Skin of body (tissue), 2 donors: ENCODE data around the gene PARP3. TPM values are rescaled to one million over a fixed set of nuclear protein-coding genes. Genes with fewer than 3 reads are reported as not detected.
"Not testable (repeated sequence)": the region's sequence is repeated elsewhere in the genome, so short reads cannot be mapped to it uniquely, and the experiment has no call there.

Experiments
- DNase-seq: peaks from one replicate; lab custom pipeline; 2025; lab: John Stamatoyannopoulos, UW
- total RNA-seq: library from RNA; depleted of rRNA; stranded (reverse); fragments of >200 nt; gene quantifications from one replicate; pipeline ENCODE4 v1.2.3, GENCODE V29; 2014

The PARP3 gene
- 3.7 TPM for total RNA-seq

GRCh38 chr3:51941798-51942602 is at the start of gene PARP3, which contains the start of gene RRP9:
TSS of gene PARP3 (plus strand) at chr3:51942363. CDS start at chr3:51943356, 993 bp downstream.
TSS of gene RRP9 (minus strand) at chr3:51941904. CDS start at chr3:51941867, 37 bp downstream.
- peak; percentile 100 for DNase-seq

GRCh38 chr3:51894391-51894790 is 47.8 kb upstream of the PARP3 start:
- DNase-seq = no peak

- no peak for DNase-seq
Observed at GRCh38 chr3:51894939-51895338, 47.2 kb upstream of the PARP3 start.

- DNase-seq = no peak
Observed at GRCh38 chr3:51896607-51897305, 45.4 kb upstream of the PARP3 start.

GRCh38 chr3:51897391-51897790 is 44.8 kb upstream of the PARP3 start:
- no peak for DNase-seq

DNA sequence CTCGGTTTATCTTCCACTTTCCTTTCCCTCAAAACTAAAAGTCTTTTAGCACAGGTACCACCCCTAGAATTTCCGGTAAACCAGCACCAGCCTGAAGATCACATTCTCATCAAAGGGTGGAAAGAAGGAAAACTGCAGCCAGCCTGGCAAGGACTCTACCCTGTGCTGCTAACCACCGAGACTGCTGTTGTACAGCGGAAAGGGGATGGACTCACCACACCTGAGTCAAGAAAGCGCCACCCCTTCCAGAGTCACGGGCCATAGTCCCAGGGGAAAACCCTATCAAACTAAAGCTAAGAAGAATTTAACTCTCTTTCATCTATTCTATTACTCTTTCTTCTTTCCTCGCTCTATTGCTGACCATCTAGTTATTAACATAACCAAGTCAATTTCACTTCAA is 42.1 kb upstream of the PARP3 start:
- DNase-seq = not testable (repeated sequence)

GRCh38 chr3:51902361-51902760 is 39.8 kb upstream of the PARP3 start:
- DNase-seq = not testable (repeated sequence)

DNA sequence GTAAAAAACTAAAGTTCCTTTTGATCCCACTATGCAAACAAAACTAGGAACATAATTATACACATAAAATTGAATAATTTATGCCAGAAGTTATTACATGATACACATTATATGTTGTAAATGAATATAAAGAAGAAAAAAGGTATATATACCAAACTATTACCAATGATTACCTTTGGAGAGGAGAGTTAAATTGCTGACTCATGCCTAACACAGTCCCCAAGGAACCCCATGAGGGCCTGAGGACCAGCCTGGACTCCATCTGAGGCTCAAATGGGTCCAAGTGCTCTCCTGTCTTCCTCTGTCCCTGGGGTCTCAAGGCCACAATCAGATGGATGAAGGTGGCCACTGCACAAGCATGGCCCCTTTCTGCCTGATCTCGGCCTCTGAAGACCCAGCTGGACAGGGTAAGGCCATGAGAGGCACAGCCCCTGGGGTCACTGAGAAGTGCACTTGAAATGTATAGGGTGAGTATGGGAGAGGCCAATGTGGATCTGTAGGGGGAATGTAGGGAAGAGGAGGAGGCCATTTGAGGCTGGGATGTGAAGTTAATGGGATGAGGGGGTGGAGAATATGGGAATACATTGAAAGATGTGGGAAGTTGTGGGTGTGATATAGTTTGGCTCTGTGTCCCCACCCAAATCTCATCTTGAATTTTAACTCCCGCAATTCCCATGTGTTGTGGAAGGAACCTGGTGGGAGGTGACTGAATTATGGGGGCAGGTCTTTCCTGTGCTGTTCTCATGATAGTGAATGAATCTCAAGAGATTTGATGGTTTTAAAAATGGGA is 37.9 kb upstream of the PARP3 start:
- DNase-seq = no peak

DNA sequence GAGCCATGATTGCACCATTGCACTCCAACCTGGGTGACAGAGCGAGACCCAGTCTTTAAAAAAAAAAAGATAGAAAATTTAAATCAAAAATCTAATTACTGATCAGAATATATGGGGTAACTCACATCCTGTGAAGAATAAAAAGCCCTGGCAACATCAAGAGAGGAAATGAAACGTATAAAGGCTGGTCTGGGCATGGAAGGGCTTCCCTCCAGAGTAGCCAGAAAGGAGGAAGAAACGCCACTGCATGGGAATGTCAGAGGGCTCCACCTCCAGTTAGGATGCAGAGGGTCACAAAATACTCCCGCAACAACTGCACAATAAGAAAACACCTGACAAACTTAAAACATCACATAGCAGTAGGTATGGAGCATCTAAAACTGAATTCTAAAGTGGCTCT is 34.1 kb upstream of the PARP3 start:
- DNase-seq = no peak

GRCh38 chr3:51916418-51916817 is 25.7 kb upstream of the PARP3 start:
- no peak for DNase-seq

DNA sequence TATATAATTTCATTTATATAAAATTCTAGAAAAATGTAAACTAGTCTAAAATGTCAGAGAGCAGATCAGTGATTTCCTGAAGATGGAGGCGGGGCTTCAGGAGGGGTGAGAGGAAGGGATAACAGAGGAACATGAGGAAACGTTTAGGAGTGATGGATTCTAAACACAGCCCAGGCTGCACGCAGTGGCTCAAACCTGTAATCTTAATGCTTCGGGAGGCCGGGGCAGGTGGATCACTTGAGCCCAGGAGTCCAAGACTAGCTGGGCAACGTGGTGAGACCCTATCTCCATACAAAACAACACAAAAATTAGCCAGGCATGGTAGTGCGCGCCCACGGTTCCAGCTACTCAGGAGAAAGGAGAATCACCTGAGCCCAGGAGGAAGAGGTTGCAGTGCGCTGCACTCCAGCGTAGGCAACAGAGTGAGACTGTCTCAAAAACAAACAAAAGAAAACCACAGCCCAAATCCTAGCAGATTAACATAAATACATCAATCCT is 21.0 kb upstream of the PARP3 start:
- no peak for DNase-seq

DNA sequence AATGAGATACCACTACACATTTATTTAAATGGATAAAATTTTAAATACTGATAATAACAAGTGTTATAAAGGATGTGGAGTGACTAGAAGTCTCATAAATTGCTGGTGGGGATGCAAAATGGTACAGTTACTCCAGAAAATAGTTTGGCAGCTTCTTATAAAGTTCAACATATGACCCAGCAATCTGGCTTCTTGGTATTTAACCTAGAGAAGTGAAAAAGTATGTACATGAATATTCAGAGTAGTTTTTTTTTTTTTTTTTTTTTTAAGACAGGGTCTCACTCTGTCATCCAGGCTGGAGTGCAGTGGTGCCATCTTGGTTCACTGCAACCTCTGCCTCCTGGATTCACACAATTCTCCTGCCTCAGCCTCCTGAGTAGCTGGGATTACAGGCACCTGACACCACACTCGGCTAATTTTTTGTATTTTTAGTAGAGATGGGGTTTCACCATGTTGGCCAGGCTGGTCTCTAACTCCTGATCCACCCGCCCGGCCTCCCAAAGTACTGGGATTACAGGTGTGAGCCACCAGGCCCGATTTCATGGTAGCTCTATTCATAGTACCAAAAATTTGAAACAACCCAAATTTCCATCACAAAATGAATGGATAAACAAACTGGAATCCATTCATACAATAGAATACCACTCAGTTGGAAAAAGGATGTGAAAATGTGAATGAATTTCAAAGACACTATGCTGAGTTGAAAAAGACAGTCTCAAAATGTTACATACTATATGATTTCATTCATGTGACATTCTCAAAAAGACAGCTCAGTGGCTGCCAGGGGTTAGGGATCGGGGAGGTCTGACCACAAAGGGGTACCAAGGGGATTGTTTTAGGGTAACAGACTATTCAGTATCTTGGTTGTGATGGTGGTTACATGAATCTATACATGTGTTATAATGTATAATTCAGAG is 14.8 kb upstream of the PARP3 start:
- DNase-seq = no peak

- no peak for DNase-seq
Observed at GRCh38 chr3:51928438-51928837, 13.7 kb upstream of the PARP3 start.

DNA sequence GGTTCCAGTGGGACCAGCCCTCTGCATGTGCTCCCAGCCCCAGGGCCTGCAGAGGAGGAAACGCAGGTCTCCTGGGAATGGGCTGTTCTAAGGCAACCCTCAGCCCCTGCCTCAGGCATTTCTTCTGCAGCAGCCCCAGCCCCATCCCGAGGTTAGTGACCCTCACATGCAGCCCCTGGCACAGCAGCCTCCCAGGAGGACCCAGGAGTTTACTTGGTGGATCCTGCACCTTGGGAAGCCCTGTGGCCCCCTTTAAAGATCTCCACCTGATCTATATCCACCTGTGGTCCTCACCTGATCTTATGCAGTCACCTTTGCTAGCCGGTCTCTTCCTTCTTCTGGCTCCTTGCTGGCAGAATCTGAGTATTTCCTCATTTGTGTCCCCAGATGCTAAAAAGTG is 13.2 kb upstream of the PARP3 start:
- not testable (repeated sequence) for DNase-seq

DNA sequence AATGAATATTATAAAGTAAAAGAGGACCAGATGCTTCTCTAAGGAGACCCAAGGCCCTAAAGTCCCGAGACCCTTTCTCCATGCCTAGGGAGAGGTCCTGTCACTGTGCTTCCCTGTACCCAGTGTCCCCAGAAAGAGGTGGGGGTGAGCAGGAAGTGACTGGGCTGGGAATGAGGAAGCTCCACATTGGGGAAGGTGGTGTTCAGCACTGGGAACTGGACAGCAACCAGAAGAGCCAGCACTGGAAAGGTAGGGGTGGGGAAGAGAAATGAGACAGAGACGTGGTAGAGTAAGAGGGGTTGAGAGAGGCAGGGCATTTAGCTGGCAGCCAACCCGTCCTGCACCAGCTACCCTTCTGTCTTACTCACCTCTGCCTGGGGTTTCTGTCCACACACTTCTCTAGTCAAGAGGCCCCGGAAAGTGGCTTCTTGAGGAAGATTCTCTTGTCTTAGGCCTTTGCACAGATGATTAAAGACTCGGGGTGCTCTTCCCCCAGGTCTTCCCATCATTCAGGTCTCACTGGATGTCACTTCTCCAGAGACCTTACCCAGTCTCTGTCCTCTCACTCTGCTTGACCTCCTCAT is 12.7 kb upstream of the PARP3 start:
- DNase-seq = no peak

GRCh38 chr3:51930439-51930838 is 11.7 kb upstream of the PARP3 start:
- no peak for DNase-seq

- no peak for DNase-seq
Observed at GRCh38 chr3:51931756-51932155, 10.4 kb upstream of the PARP3 start.

DNA sequence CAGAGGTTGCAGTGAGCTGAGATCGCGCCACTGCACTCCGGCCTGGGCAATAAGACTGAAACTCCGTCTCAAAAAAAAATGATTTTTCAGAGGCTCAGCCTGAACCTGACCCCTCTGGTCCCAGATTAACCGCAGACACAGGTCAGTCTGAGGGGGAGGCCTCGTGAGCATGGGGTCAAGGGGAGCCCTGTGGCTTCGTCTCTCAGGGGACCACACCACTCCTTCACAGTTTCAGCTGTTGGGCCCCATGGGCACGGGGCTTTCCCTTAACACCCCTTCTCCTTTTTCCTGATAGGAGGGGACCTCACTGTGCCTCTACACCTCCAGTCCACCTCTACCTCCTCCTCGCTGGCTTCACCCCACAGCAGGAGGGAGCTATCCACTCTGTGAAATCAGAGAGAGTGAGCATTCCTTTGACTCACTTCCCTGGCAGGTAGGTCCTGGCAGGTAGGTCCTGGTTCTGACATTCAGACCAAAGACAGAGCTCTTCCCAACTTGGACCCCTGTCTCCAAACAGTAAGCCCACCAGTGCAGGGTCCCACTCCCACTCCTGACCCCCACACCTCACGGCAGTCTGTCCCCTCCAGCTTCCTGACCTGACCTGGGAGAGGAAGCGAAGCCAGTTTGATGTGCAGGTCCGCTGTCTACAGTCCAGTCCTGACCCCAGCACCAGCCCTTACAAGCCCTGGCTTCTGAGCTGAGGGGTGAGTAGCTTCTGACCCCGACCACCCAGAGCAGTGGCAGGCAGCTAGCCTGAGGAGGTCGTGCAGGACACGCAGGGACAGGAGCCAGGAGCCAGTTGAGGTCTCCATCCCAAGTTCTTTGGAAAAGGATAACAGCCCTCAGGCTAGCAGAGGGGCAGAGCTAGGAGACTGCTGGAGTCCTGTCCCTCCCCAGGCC is 9.4 kb upstream of the PARP3 start:
- DNase-seq = no peak

DNA sequence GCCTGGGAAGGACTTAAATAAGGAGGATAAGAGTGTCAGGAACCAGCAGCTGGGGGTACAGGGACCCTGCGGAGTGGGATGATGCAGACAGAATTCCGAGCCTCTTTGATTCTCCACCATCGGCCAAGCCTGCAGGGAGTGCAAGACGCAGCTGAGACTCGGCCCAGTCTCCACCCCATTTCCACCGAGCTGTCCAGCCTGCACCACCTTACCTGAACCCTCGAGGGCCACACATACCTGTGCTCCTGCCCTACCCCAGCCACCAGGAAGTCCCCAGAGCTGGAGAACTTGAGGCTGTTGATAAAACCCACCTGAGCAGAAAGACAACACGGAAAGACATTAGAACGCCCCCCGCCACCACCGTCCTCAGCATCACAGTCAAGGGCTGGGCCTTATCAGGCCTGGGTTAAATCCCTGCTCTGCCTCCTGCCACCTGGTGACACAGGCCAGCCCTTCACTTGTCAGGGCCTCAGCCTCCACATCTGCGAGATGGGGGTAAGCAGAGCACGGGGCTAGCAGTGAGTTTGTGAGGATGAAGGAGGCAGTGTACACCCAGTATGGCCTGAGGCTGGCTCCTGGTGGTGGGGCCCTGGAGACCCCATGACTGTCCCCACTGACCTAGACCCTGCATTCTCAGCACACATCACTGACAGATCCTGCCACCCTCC is 8.6 kb upstream of the PARP3 start:
- DNase-seq = no peak
